ENCODE measurements around the gene POLR1E. TPM values are rescaled to one million over a fixed set of nuclear protein-coding genes. Genes with fewer than 3 reads are reported as not detected.

POLR1E gene
- total RNA-seq, 4 donors from 2014 or later: 22.5 to 26.4 (median 25.3) TPM

DNA sequence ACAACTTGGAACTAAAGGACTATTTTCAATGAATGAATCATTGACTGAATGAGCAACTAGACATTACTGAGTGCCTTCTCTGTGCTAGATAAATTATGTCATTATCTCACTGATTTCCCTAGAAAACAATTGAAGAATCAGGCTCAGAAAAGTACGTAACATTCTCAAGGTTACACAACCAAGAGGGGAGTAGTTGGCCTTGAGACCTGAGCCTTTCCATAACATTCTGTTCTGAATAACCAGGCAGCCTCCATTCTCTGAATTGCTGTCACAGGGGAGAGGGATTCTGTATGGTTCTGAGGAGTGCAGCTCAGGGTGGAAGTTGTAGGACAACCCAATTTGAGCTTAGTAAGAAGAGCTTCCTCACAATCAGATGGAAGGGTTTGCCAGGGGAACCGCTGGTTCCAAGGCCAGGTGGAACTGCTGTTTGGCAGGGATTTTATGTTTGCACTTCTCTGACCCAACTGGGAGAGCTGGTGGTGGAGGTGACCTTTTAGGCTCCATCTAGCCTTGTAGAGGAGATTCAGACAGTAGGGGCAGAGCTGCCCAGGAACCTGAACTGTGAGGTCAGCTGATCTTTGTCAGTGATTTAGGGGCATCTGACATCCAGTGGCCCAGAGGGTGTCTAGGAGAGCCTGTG is 16.3 kb downstream of the POLR1E start:
- H3K4me3 ChIP-seq (ENCODE audit: low read depth, poor library complexity, severe bottlenecking): no peak overlapping the region
- no peak for DNase-seq (ENCODE audit: low spot score in 2 of 2)
- WGBS, 2 donors: 70 to 72% methylated on average over 2 of the region's 2 CpGs
- intact Hi-C loops (cut with DNase I; ENCODE audit: low total_unique reads): no loop called here
- TF ChIP-seq POLR2A (IDR thresholded peaks at IDR 0.05): no peak
- TF ChIP-seq, protein P1, sequence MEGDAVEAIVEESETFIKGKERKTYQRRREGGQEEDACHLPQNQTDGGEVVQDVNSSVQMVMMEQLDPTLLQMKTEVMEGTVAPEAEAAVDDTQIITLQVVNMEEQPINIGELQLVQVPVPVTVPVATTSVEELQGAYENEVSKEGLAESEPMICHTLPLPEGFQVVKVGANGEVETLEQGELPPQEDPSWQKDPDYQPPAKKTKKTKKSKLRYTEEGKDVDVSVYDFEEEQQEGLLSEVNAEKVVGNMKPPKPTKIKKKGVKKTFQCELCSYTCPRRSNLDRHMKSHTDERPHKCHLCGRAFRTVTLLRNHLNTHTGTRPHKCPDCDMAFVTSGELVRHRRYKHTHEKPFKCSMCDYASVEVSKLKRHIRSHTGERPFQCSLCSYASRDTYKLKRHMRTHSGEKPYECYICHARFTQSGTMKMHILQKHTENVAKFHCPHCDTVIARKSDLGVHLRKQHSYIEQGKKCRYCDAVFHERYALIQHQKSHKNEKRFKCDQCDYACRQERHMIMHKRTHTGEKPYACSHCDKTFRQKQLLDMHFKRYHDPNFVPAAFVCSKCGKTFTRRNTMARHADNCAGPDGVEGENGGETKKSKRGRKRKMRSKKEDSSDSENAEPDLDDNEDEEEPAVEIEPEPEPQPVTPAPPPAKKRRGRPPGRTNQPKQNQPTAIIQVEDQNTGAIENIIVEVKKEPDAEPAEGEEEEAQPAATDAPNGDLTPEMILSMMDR (IDR thresholded peaks at IDR 0.05): no peak

DNA sequence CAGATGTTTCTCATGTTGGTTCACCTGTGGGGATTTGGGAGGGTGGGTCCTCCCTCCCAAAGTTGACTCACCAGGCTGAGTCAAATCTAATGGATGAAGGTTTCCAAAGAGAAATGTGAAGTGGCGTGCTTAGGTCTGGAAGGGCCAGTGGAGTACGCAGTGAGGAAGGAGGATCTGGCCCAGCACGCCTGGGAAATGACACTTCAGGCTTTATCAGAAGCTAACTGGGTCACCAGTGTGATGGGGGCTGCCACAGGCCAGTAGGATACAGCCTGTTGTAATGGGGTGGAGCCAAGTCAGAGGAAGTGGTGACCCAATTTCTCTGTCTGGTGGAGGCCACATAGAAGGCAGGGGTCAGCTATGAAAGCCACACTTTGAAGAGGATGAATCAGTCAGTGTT is 18.0 kb downstream of the POLR1E start:
- no peak for TF ChIP-seq POLR2A (IDR thresholded peaks at IDR 0.05)
- TF ChIP-seq, protein P1 (IDR thresholded peaks at IDR 0.05): no peak
- intact Hi-C loops (cut with DNase I; ENCODE audit: low total_unique reads): no loop called here
- H3K4me3 ChIP-seq (ENCODE audit: low read depth, poor library complexity, severe bottlenecking): no peak overlapping the region
- WGBS, 2 donors: 88 to 94% methylated on average over 3 of the region's 3 CpGs
- DNase-seq (ENCODE audit: low spot score in 2 of 2): no peak

DNA sequence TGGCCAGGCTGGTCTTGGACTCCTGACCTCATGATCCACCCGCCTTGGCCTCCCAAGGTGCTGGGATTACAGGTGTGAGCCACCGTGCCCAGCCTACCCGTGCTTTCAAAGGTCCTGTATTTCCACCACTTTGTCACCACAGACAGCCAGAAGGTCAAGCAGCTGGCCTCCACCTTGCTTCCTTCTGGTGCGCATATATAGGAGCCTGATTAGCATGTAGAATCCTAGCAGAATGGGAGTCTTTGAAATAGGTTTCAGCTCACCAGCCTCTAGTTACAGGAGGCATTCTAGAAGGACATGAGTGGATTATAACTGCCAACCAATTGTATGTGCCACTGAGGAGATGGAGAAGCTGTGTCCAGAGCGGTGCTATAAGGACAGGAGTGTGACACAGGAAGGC is 18.9 kb downstream of the POLR1E start:
- DNase-seq (ENCODE audit: low spot score in 2 of 2): no peak
- intact Hi-C loops (cut with DNase I; ENCODE audit: low total_unique reads): no loop called here
- TF ChIP-seq POLR2A (IDR thresholded peaks at IDR 0.05): no peak
- TF ChIP-seq, protein P1 (IDR thresholded peaks at IDR 0.05): no peak
- H3K4me3 ChIP-seq (ENCODE audit: low read depth, poor library complexity, severe bottlenecking): no peak overlapping the region
- WGBS, 2 donors: 91 to 98% methylated on average over 5 of the region's 5 CpGs

DNA sequence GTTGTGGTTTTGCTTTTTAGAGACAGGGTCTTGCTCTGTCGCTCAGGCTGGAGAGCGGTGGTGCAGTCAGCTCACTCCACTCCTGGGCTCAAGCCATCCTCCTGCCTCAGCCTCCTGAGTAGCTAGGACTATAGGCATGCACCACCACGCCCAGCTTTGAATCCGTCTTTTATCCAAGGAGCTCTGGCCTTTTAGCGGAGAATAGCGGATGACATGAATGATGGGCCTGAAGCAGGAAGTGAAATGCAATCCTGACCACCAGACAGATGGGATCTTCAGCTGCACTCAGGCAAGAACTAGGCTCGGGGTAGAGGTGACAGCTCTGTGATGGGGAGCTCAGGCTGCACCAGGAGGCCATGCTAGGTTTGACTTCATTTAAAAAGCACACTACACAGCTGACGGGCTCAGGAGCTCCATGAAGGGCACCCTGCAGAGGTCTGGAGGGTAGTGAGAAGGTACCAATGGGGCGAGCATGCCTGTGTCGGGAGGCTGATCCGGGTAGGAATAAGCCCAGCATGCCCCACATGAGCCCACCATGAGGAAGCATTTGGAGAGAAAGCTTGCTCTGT is 21.9 kb downstream of the POLR1E start:
- 95 to 97% methylated on average over 11 of the region's 11 CpGs for WGBS, 2 donors
- TF ChIP-seq, protein P1 (IDR thresholded peaks at IDR 0.05): no peak
- TF ChIP-seq POLR2A (IDR thresholded peaks at IDR 0.05): no peak
- no peak for DNase-seq (ENCODE audit: low spot score in 2 of 2)
- intact Hi-C loops (cut with DNase I; ENCODE audit: low total_unique reads): no loop called here
- H3K4me3 ChIP-seq (ENCODE audit: low read depth, poor library complexity, severe bottlenecking): no peak overlapping the region

DNA sequence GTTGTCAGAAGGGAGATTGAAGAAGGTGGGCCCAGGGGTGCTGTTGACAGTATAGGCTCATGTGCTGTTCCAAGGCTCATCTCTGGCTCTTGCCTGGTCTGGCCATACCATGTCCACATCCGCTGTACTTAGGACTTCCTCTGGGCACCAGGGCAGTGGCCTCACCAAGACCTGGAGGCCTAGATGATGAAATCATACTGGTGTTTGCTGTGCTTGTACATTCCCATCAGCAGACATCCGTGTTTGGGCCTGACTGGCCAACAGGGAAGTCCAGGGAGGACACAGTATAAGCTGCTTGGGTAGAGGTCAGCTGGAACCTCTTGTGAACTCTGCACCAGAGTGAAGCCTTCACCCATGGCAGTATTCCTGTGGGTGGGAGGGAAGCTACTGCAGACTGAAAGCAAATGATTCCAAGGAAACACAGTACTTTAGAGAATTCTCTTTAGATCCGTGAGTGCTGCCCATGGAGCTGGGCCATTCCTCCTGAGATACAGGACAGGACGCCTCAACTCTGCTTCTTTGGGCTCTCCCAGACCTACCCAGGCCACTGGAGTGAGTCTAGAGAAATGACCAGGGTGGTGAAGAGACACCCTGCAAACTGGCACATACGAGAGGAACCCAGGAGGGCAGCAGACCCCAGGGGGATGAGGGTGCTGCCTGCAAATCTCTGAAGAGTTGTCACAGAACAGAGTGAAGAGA is 22.5 kb downstream of the POLR1E start:
- WGBS, 2 donors: 91 to 96% methylated on average over 5 of the region's 5 CpGs
- no peak overlapping the region for H3K4me3 ChIP-seq (ENCODE audit: low read depth, poor library complexity, severe bottlenecking)
- intact Hi-C loops (cut with DNase I; ENCODE audit: low total_unique reads): no loop called here
- no peak for DNase-seq (ENCODE audit: low spot score in 2 of 2)
- no peak for TF ChIP-seq POLR2A (IDR thresholded peaks at IDR 0.05)
- TF ChIP-seq, protein P1 (IDR thresholded peaks at IDR 0.05): no peak
